Measurements from ENCODE around the gene WDR41. TPM values are rescaled to one million over a fixed set of nuclear protein-coding genes. Genes with fewer than 3 reads are reported as not detected.

The WDR41 gene
- total RNA-seq, 1 donor from 2014 or later = 35.6 TPM

DNA sequence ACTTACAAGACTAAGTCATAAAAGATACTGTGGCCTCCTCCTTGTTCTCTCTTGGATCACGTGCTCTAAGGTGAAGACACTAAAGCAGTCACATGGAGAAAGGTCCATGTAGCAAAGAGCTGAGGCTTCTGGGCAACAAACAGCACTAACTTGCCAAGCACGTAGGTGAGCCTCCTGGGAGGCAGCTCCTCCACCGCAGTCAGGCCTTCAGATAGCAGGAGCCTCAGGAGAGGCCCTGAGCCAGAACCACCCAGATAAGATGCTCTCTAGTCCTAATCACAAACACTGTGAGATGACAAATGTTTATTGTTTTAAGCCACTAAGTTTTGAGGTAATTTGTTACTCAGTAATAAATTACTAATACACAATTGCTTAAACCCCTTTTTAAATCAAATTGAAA, 38.0 kb downstream of the WDR41 start:
- Histone ChIP-seq H3K9me3 (no peaks in the 10 kb centered on the region), H3K27me3 (ENCODE audit: low read depth) (no peaks in the 10 kb centered on the region), H3K27ac (no peak overlapping the region), H3K36me3 (peaks cover 35% of the 10 kb centered on the region), H3K4me3 (no peak overlapping the region), H3K4me1 (no peaks in the 10 kb centered on the region)
- DNase-seq (no peak), ATAC-seq (no peak)
- intact Hi-C loops (cut with DNase I) = no loop called here
- TF ChIP-seq, protein P1, sequence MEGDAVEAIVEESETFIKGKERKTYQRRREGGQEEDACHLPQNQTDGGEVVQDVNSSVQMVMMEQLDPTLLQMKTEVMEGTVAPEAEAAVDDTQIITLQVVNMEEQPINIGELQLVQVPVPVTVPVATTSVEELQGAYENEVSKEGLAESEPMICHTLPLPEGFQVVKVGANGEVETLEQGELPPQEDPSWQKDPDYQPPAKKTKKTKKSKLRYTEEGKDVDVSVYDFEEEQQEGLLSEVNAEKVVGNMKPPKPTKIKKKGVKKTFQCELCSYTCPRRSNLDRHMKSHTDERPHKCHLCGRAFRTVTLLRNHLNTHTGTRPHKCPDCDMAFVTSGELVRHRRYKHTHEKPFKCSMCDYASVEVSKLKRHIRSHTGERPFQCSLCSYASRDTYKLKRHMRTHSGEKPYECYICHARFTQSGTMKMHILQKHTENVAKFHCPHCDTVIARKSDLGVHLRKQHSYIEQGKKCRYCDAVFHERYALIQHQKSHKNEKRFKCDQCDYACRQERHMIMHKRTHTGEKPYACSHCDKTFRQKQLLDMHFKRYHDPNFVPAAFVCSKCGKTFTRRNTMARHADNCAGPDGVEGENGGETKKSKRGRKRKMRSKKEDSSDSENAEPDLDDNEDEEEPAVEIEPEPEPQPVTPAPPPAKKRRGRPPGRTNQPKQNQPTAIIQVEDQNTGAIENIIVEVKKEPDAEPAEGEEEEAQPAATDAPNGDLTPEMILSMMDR (IDR thresholded peaks at IDR 0.05) = no peak

DNA sequence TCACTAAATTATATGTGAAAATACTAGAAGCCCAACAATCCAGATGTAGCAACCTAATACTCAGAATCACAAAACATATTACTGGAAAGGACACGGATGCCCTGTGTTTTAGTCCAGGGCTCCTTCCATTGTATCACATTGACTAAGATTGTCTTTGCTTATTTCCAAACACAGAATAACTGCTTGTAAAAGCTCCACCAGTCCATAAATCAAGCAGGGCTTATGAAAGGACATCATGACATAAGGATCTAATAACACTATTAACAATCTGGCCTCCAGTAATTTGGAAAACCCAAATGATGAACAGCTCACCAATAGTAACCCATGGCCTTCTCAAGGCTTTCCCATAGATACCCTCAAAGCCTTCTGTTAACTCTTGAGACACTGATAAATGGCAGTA, 39.8 kb downstream of the WDR41 start:
- Histone ChIP-seq H3K4me3 (no peak overlapping the region), H3K27me3 (ENCODE audit: low read depth) (no peaks in the 10 kb centered on the region), H3K27ac (no peak overlapping the region), H3K4me1 (no peaks in the 10 kb centered on the region), H3K36me3 (peaks cover 52% of the 10 kb centered on the region), H3K9me3 (no peaks in the 10 kb centered on the region)
- TF ChIP-seq, protein P1 (IDR thresholded peaks at IDR 0.05) = no peak
- intact Hi-C loops (cut with DNase I) = no loop called here
- no peak for DNase-seq
- ATAC-seq = no peak

DNA sequence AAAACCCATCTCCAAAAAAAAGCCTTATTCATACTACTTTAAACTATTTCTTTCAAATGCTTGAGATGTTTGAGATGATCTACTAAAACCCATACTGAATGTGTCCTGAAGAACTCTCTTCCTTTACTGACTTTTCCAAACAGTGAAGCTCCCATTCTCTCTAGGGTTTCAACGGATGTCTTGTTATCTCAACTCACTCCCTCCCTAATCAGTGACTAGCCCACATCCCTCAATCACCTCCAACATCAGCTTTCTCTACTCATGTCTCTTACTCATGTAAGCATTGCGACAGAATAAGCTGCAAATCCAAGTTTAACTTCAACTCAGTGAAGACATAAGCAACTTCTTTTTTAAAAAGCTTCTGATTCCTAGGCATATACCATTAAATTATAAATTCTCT, 42.1 kb downstream of the WDR41 start:
- intact Hi-C loops (cut with DNase I) = no loop called here
- TF ChIP-seq, protein P1 (IDR thresholded peaks at IDR 0.05) = no peak
- no peak overlapping the region for H3K4me3 ChIP-seq
- H3K9me3 ChIP-seq = no peaks in the 10 kb centered on the region
- no peaks in the 10 kb centered on the region for H3K27me3 ChIP-seq (ENCODE audit: low read depth)
- ATAC-seq (no peak), DNase-seq (no peak)
- H3K27ac ChIP-seq = no peak overlapping the region
- no peaks in the 10 kb centered on the region for H3K4me1 ChIP-seq
- peaks cover 46% of the 10 kb centered on the region for H3K36me3 ChIP-seq

DNA sequence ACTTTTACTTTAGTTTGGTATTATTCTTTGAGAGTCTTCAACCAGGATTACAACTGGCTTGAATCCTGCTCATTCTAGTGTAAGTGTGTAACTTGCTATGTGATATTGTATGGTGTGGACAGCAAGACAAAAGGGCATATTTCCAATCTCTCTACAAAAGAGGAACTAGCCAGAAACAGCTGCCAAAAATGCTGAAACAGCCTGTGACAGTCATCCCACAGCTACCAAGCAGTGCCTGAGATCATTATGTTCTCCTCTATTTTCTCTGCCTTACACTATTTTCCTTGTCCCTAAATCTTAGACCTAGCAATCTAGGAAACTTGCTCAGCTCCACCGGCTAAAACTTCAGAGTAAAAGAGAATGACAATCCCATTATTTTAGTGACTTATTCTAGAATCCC, 42.8 kb downstream of the WDR41 start:
- no peak overlapping the region for H3K27ac ChIP-seq
- H3K36me3 ChIP-seq = peaks cover 46% of the 10 kb centered on the region
- H3K27me3 ChIP-seq (ENCODE audit: low read depth) = no peaks in the 10 kb centered on the region
- TF ChIP-seq, protein P1 (IDR thresholded peaks at IDR 0.05) = no peak
- H3K4me3 ChIP-seq = no peak overlapping the region
- ATAC-seq (peak; percentile 24 to 63), DNase-seq (no peak)
- no peaks in the 10 kb centered on the region for H3K4me1 ChIP-seq
- intact Hi-C loops (cut with DNase I) = no loop called here
- no peaks in the 10 kb centered on the region for H3K9me3 ChIP-seq

DNA sequence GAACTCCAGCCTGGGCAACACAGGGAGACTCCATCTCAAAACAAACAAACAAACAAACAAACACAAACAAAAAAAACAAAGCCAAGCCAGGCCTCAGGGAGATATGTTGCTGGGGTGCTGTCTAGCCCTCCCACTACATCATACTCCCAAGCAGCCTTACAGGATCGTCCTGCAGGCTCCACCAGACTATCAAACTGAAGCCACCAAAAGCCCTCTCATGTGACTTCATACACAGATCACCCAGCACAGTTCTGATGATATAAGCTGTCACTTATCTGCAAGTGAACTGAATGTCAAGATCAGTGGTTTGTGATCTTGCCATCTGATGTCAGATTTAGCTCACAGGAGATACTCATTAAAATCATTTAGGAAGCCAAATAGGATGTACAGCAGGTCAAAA, 43.3 kb downstream of the WDR41 start:
- no peaks in the 10 kb centered on the region for H3K4me1 ChIP-seq
- no peak overlapping the region for H3K4me3 ChIP-seq
- peaks cover 42% of the 10 kb centered on the region for H3K36me3 ChIP-seq
- H3K27me3 ChIP-seq (ENCODE audit: low read depth) = no peaks in the 10 kb centered on the region
- no peak for DNase-seq
- intact Hi-C loops (cut with DNase I) = no loop called here
- TF ChIP-seq, protein P1 (IDR thresholded peaks at IDR 0.05) = no peak
- no peak for ATAC-seq
- no peaks in the 10 kb centered on the region for H3K9me3 ChIP-seq
- no peak overlapping the region for H3K27ac ChIP-seq

DNA sequence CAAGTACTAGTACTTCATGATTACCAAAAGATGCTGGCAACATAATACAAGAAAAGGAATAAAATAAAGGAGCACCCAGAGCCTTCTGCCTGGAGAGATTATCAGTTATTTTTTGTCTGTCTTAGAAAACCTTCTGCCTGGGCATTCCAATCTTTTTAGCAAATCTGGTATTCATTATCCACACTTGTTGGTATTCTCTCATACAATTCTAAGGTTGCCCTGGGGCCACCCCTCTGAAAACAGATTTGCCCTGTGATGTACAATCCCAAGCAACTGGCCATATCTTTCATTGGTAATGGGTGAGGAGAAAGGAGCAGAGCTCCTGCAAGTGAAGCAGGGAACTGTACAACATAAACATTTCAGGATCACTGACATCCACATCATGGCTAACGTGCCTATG, 47.8 kb downstream of the WDR41 start:
- Histone ChIP-seq H3K4me1 (no peaks in the 10 kb centered on the region), H3K4me3 (no peak overlapping the region)

More for the DNA sequence above, 47.8 kb downstream of the WDR41 start:
- H3K27me3 ChIP-seq (ENCODE audit: low read depth) = no peaks in the 10 kb centered on the region
- H3K36me3 ChIP-seq = peaks cover 32% of the 10 kb centered on the region
- DNase-seq (no peak), ATAC-seq (no peak)
- TF ChIP-seq, protein P1 (IDR thresholded peaks at IDR 0.05) = no peak
- intact Hi-C loops (cut with DNase I) = no loop called here
- no peaks in the 10 kb centered on the region for H3K9me3 ChIP-seq
- H3K27ac ChIP-seq = no peak overlapping the region
